H1 (cell line): ENCODE results near the gene STX2. TPM values are rescaled to one million over a fixed set of nuclear protein-coding genes. Genes with fewer than 3 reads are reported as not detected.

Source experiments
- CTCF ChIA-PET: fragments of 300-600 bp; sonication (Branson Sonifier 250); formaldehyde crosslinking; loops from one replicate; lab custom pipeline; 2021; ENCODE audit not compliant: partially characterized antibody; lab: Charles Lee
- POLR2A ChIA-PET: fragments of 300-600 bp; sonication (Branson Sonifier 250); formaldehyde crosslinking; loops from one replicate; lab custom pipeline; 2021; ENCODE audit warnings: inconsistent platforms; ENCODE audit not compliant: partially characterized antibody; lab: Charles Lee
- DNase-seq, 2 experiments: peaks; one replicate each; pipeline versions ENCODE4 v3.0.0 to v3.0.0-alpha.2; 2010 to 2022; ENCODE audit warnings: low spot score in 2 of 2, low read depth in 1 of 2, mixed read lengths in 1 of 2
- FAIRE-seq: peaks from 2 replicates; lab custom pipeline; 2011; peaks lifted over from hg19 to GRCh38; lab: Jason Lieb, UNC
- H2AFZ ChIP-seq: 2 replicates; pipeline ENCODE4 v1.8.1; 2012; ENCODE audit warnings: low read length, inconsistent platforms
- H2AK5ac ChIP-seq: 2 replicates; pipeline ENCODE4 v1.6.1; 2013; ENCODE audit warnings: low read depth, low read length
- H2BK120ac ChIP-seq: replicated peaks from 2 replicates; pipeline ENCODE3; 2013; ENCODE audit warnings: low read depth, low read length, inconsistent platforms
- H2BK12ac ChIP-seq: 2 replicates; pipeline ENCODE4 v1.6.1; 2013; ENCODE audit warnings: low read depth, low read length
- H2BK15ac ChIP-seq: 2 replicates; pipeline ENCODE4 v1.6.1; 2013; ENCODE audit warnings: low read length
- H2BK20ac ChIP-seq: 2 replicates; pipeline ENCODE4 v1.6.1; 2013; ENCODE audit warnings: low read length
- H2BK5ac ChIP-seq: 2 replicates; pipeline ENCODE4 v1.6.1; 2013; ENCODE audit warnings: low read depth, low read length
- H3K14ac ChIP-seq: 2 replicates; pipeline ENCODE4 v1.6.1; 2013; ENCODE audit warnings: inconsistent platforms; ENCODE audit not compliant: insufficient read length
- H3K18ac ChIP-seq: 2 replicates; pipeline ENCODE4 v1.6.1; 2013; ENCODE audit warnings: low read length; ENCODE audit errors: extremely low read depth
- H3K23ac ChIP-seq: 2 replicates; pipeline ENCODE4 v1.6.1; 2013; ENCODE audit warnings: inconsistent platforms; ENCODE audit not compliant: insufficient read length
- H3K23me2 ChIP-seq: 2 replicates; pipeline ENCODE4 v1.6.1; 2013; ENCODE audit warnings: low read depth, low read length
- H3K27ac ChIP-seq: 2 replicates; pipeline ENCODE4 v1.6.1; 2011; ENCODE audit warnings: low read depth, low read length, inconsistent platforms
- H3K27me3 ChIP-seq, 4 experiments: replicated peaks in 1 of 4; 1 replicate in 1 of 4; 2 replicates in 3 of 4; pipeline versions ENCODE4 v1.6.1 to v1.8.1; 2011 to 2013; ENCODE audit warnings: low read length in 3 of 4, mild to moderate bottlenecking in 3 of 4, inconsistent platforms in 2 of 4, mixed read lengths in 2 of 4, moderate library complexity in 1 of 4; ENCODE audit not compliant: control insufficient read depth in 3 of 4, insufficient read depth in 3 of 4; ENCODE audit errors: extremely low read depth in 1 of 4
- H3K36me3 ChIP-seq, 4 experiments: 2 replicates each; pipeline versions ENCODE4 v1.6.1 to v1.8.1; 2011 to 2013; ENCODE audit warnings: mild to moderate bottlenecking in 4 of 4, low read length in 3 of 4, moderate library complexity in 2 of 4, control low read depth in 1 of 4, inconsistent platforms in 1 of 4; ENCODE audit not compliant: insufficient read depth in 4 of 4, control insufficient read depth in 2 of 4
- H3K4ac ChIP-seq: replicated peaks from 2 replicates; pipeline ENCODE3; 2013; ENCODE audit warnings: low read length, low read depth, mixed read lengths, inconsistent platforms; ENCODE audit not compliant: insufficient read length
- H3K4me1 ChIP-seq, 4 experiments: replicated peaks in 1 of 4; 1 replicate in 1 of 4; 2 replicates in 3 of 4; pipeline versions ENCODE4 v1.6.1 to v1.8.1; 2011 to 2013; ENCODE audit warnings: low read length in 3 of 4, inconsistent platforms in 2 of 4, mixed read lengths in 1 of 4; ENCODE audit not compliant: insufficient read depth in 4 of 4, control insufficient read depth in 3 of 4
- H3K4me2 ChIP-seq, 2 experiments: 2 replicates each; pipeline versions ENCODE4 v1.6.1 to v1.8.1; 2011 to 2013; ENCODE audit warnings: low read depth in 2 of 2, low read length in 2 of 2, control low read depth in 1 of 2, inconsistent platforms in 1 of 2, mild to moderate bottlenecking in 1 of 2; ENCODE audit not compliant: insufficient read depth in 1 of 2
- H3K4me3 ChIP-seq, 4 experiments: fragments of 200-600, 300-600 bp in 1 of 4; sonication (generic), shearing (Covaris generic), sonication (Bioruptor Twin) in 1 of 4; 2 replicates each; pipeline versions ENCODE4 v1.5.1 to v1.8.1; 2011 to 2016; ENCODE audit warnings: low read length in 4 of 4, low read depth in 3 of 4, control low read depth in 2 of 4, inconsistent platforms in 2 of 4, mild to moderate bottlenecking in 2 of 4, mixed read lengths in 1 of 4, moderate library complexity in 1 of 4; ENCODE audit not compliant: insufficient read depth in 2 of 4; ENCODE audit errors: extremely low read depth in 1 of 4
- H3K56ac ChIP-seq: replicated peaks from 2 replicates; pipeline ENCODE3; 2013; ENCODE audit warnings: low read depth, mild to moderate bottlenecking, mixed read lengths, low read length, inconsistent platforms; ENCODE audit not compliant: insufficient read length
- H3K79me1 ChIP-seq: 2 replicates; pipeline ENCODE4 v1.6.1; 2013; ENCODE audit warnings: low read depth, low read length, control low read depth
- H3K79me2 ChIP-seq, 2 experiments: 2 replicates each; pipeline versions ENCODE4 v1.6.1 to v1.8.1; 2012 to 2013; ENCODE audit warnings: low read length in 2 of 2, mild to moderate bottlenecking in 2 of 2, inconsistent platforms in 1 of 2; ENCODE audit not compliant: insufficient read depth in 2 of 2, control insufficient read depth in 1 of 2
- H3K9ac ChIP-seq, 4 experiments: replicated peaks in 1 of 4; 1 replicate in 1 of 4; 2 replicates in 3 of 4; pipeline versions ENCODE4 v1.6.1 to v1.8.1; 2011 to 2013; ENCODE audit warnings: low read depth in 3 of 4, low read length in 3 of 4, control low read depth in 2 of 4, mild to moderate bottlenecking in 2 of 4, moderate library complexity in 2 of 4, inconsistent platforms in 1 of 4; ENCODE audit errors: extremely low read depth in 1 of 4
- H3K9me3 ChIP-seq, 2 experiments: 2 replicates each; pipeline versions ENCODE4 v1.6.1 to v1.8.1; 2012 to 2013; ENCODE audit warnings: mild to moderate bottlenecking in 2 of 2, moderate library complexity in 2 of 2, control low read depth in 1 of 2, inconsistent platforms in 1 of 2, low read depth in 1 of 2, low read length in 1 of 2, mixed read lengths in 1 of 2; ENCODE audit not compliant: insufficient read depth in 2 of 2
- H4K20me1 ChIP-seq, 2 experiments: replicated peaks in 1 of 2; 2 replicates each; pipeline versions ENCODE3 to v1.8.1; 2011 to 2013; ENCODE audit warnings: inconsistent platforms in 2 of 2, low read length in 2 of 2, mild to moderate bottlenecking in 1 of 2; ENCODE audit not compliant: insufficient read depth in 2 of 2, control insufficient read depth in 1 of 2
- H4K5ac ChIP-seq: 2 replicates; pipeline ENCODE4 v1.6.1; 2013; ENCODE audit warnings: low read length, low read depth, mixed read lengths, inconsistent platforms; ENCODE audit not compliant: insufficient read length
- H4K8ac ChIP-seq: 2 replicates; pipeline ENCODE4 v1.8.0; 2013; ENCODE audit warnings: mild to moderate bottlenecking, moderate library complexity, low read length, inconsistent platforms; ENCODE audit not compliant: insufficient read depth; ENCODE audit errors: extremely low read depth
- H4K91ac ChIP-seq: replicated peaks from 2 replicates; pipeline ENCODE3; 2013; ENCODE audit warnings: low read length, mixed read lengths, inconsistent platforms; ENCODE audit not compliant: insufficient read length
- CTBP2 ChIP-seq: IDR thresholded peaks from 2 replicates; pipeline ENCODE4 v1.7.0; 2011; ENCODE audit warnings: borderline replicate concordance, mild to moderate bottlenecking, moderate library complexity, mixed read lengths, low read length; ENCODE audit not compliant: insufficient read depth, insufficient read length
- EZH2 ChIP-seq: fragments of 200-600 bp; sonication (generic); IDR thresholded peaks from 2 replicates; pipeline ENCODE4 v1.7.1; 2012; ENCODE audit warnings: low read depth, mild to moderate bottlenecking, moderate library complexity, low read length, inconsistent platforms; ENCODE audit not compliant: severe bottlenecking
- HDAC2 ChIP-seq, 2 experiments: fragments of 300-600 bp in 1 of 2; sonication (generic) in 1 of 2; IDR thresholded peaks; 2 replicates each; pipeline ENCODE4 v1.6.1; 2011 to 2012; ENCODE audit warnings: low read depth in 2 of 2, low read length in 2 of 2, mild to moderate bottlenecking in 2 of 2, moderate library complexity in 2 of 2, borderline replicate concordance in 1 of 2, inconsistent platforms in 1 of 2
- JUN ChIP-seq: IDR thresholded peaks from 2 replicates; pipeline ENCODE4 v1.6.1; 2011; ENCODE audit warnings: low read depth, mild to moderate bottlenecking, improper control_type of control experiment, low read length
- KDM4A ChIP-seq: IDR thresholded peaks from one replicate; pipeline ENCODE4 v1.7.1; 2012; ENCODE audit warnings: low read depth, mild to moderate bottlenecking, moderate library complexity, low read length, inconsistent platforms; ENCODE audit not compliant: severe bottlenecking
- MAX ChIP-seq: IDR thresholded peaks from 2 replicates; pipeline ENCODE4 v1.6.1; 2012; ENCODE audit warnings: inconsistent platforms
- POLR2A ChIP-seq, 2 experiments: IDR thresholded peaks; 1 replicate in 1 of 2; 2 replicates in 1 of 2; pipeline ENCODE4 v1.6.1; 2011; ENCODE audit warnings: low read depth in 2 of 2, low read length in 2 of 2, mild to moderate bottlenecking in 2 of 2; ENCODE audit errors: control extremely low read depth in 1 of 2
- POLR2AphosphoS5 ChIP-seq: IDR thresholded peaks from 2 replicates; pipeline ENCODE4 v1.6.1; 2011; ENCODE audit warnings: low read depth, low read length
- SUZ12 ChIP-seq: fragments of 200-600 bp; sonication (generic); IDR thresholded peaks from 2 replicates; pipeline ENCODE4 v1.6.1; 2012; ENCODE audit warnings: mild to moderate bottlenecking, inconsistent platforms, low read length, moderate library complexity, mixed read lengths
- ZNF274 ChIP-seq: IDR thresholded peaks from 2 replicates; pipeline ENCODE4 v1.7.0; 2012; ENCODE audit warnings: low read length, borderline replicate concordance; ENCODE audit errors: extremely low read depth
- WGBS, 2 experiments: shearing (Covaris generic) in 1 of 2; methylation state at CpG; one replicate each; pipeline versions ENCODE4 v1.1.6 to v1.1.7; 2013 to 2015; ENCODE audit warnings: low lambda C conversion rate in 2 of 2, mixed read lengths in 2 of 2, inconsistent platforms in 1 of 2, low coverage in 1 of 2, missing lambda C conversion rate in 1 of 2; ENCODE audit not compliant: insufficient replicate concordance in 2 of 2, insufficient coverage in 1 of 2, insufficient read length in 1 of 2; ENCODE audit errors: extremely low coverage in 1 of 2, missing lambda C conversion rate in 1 of 2; 5-methylcytosine and 5-hydroxymethylcytosine counted together
- polyA plus RNA-seq, 7 experiments: library from polyadenylated mRNA; depleted of rRNA in 3 of 7; stranded (reverse) in 5 of 7; unstranded in 2 of 7; fragments of >200 nt in 5 of 7; fragments of 200-250 nt in 2 of 7; gene quantifications; 1 replicate in 5 of 7; 2 replicates in 1 of 7; 4 replicates in 1 of 7; pipeline versions ENCODE4 v1.2.1 to v1.2.3, GENCODE V29; 2011 to 2013; ENCODE audit warnings: missing spikeins in 2 of 7, mixed read lengths in 2 of 7
- total RNA-seq: library from RNA; stranded (reverse); fragmentation: NEBNext Ultra II Directional; extraction: Animal tissue kit (Norgen Biotek cat#: 25700); gene quantifications from 2 replicates; pipeline ENCODE4 v1.2.1, GENCODE V29; 2021

The STX2 gene
- total and polyA plus RNA-seq, 2 of the 8 experiments (the other 6 are each of a cell fraction or from before 2014, with no cell fraction given) = 20.0 to 26.3 TPM

- H3K79me1 ChIP-seq = 0 out of 2 replicates have a peak, but pooled peaks cover 2% of the 10 kb centered on the region
- POLR2A ChIA-PET = interaction anchor here (0.6 to 5.2 kb wide), 9 partner anchors 10 to 30 kb away, joined by 3 to 28 read pairs (median 6); partner anchors contain the start of gene STX2
- peak overlapping the region; percentile 44 for H3K27ac ChIP-seq
- H3K4me2 ChIP-seq = peak overlapping the region; percentile 32 to 44; a peak in 3 of 4 replicates
- H4K91ac ChIP-seq = peak overlapping the region; percentile 99
- peak overlapping the region; percentile 100 for H2BK12ac ChIP-seq
- H4K5ac ChIP-seq = peak overlapping the region; percentile 68
- FAIRE-seq = peak; percentile 86
- H3K9me3 ChIP-seq = peaks cover 3 to 6% of the 10 kb centered on the region in 2 experiments; a peak in 2 of 4 replicates
- CTCF ChIA-PET = interaction anchor here (0.5 to 2.4 kb wide), 5 partner anchors 8 to 23 kb away, joined by 3 to 8 read pairs (median 7); no protein-coding TSS in a partner anchor
- H3K36me3 ChIP-seq = no peaks in the 10 kb centered on the region; a peak in 1 of 8 replicates
- 0 out of 2 replicates have a peak overlapping the region, but pooled peaks have one; percentile 100 for H2BK20ac ChIP-seq
- DNase-seq = no peak
- no peak overlapping the region for H3K4ac ChIP-seq
- H3K79me2 ChIP-seq = no peaks in the 10 kb centered on the region
- 48% methylated on average over 7 of the region's 7 CpGs; no CpG with 5 or more reads in 1 of the 2 experiments for WGBS, 2 experiments
- no peak overlapping the region for H2BK15ac ChIP-seq
- 0 out of 2 replicates have a peak, but pooled peaks cover 4% of the 10 kb centered on the region for H3K23me2 ChIP-seq
- H2AFZ ChIP-seq = no peak overlapping the region
- no peak overlapping the region for H3K56ac ChIP-seq
- no peak overlapping the region for H3K14ac ChIP-seq
- H2BK120ac ChIP-seq = peak overlapping the region; percentile 100
- peak overlapping the region; percentile 3; the same call in 1 of the 2 replicates for H2AK5ac ChIP-seq
- H3K4me1 ChIP-seq = peaks cover 9 to 13% (median 10%) of the 10 kb centered on the region in 4 experiments; a peak in 6 of 7 replicates
- H3K18ac ChIP-seq = peak overlapping the region; percentile 97; the same call in 1 of the 2 replicates
- H3K27me3 ChIP-seq = no peaks in the 10 kb centered on the region
- peak overlapping the region; percentile 99 for H2BK5ac ChIP-seq
- peak overlapping the region in 1 of 4 experiments; percentile 18; a peak in 2 of 8 replicates for H3K4me3 ChIP-seq
- H3K23ac ChIP-seq = no peak overlapping the region
- H3K9ac ChIP-seq = no peak overlapping the region
- no peaks in the 10 kb centered on the region for H4K20me1 ChIP-seq
- no peak overlapping the region for H4K8ac ChIP-seq
- TF ChIP-seq SUZ12 (no peak), ZNF274 (no peak), CTBP2 (no peak), POLR2AphosphoS5 (no peak), JUN (no peak), HDAC2 (IDR thresholded peaks at IDR 0.05; ENCODE audit: borderline replicate concordance in 1 of 2, low read depth in 2 of 2, low read length in 2 of 2) (no peak), MAX (peak; percentile 30; the same call in 1 of the 2 replicates), KDM4A (no peak), EZH2 (no peak), POLR2A (IDR thresholded peaks at IDR 0.05; ENCODE audit: control extremely low read depth in 1 of 2, low read depth in 2 of 2, low read length in 2 of 2) (no peak)
Measured at GRCh38 chr12:130849561-130850417, 10.7 kb upstream of the STX2 start.
